ENCODE data around the gene SLC34A3. TPM values are rescaled to one million over a fixed set of nuclear protein-coding genes. Genes with fewer than 3 reads are reported as not detected.

The SLC34A3 gene
- total and polyA plus RNA-seq, 2 donors (not counting 3 experiments of a cell fraction or from before 2014, with no cell fraction given) = not detected

DNA sequence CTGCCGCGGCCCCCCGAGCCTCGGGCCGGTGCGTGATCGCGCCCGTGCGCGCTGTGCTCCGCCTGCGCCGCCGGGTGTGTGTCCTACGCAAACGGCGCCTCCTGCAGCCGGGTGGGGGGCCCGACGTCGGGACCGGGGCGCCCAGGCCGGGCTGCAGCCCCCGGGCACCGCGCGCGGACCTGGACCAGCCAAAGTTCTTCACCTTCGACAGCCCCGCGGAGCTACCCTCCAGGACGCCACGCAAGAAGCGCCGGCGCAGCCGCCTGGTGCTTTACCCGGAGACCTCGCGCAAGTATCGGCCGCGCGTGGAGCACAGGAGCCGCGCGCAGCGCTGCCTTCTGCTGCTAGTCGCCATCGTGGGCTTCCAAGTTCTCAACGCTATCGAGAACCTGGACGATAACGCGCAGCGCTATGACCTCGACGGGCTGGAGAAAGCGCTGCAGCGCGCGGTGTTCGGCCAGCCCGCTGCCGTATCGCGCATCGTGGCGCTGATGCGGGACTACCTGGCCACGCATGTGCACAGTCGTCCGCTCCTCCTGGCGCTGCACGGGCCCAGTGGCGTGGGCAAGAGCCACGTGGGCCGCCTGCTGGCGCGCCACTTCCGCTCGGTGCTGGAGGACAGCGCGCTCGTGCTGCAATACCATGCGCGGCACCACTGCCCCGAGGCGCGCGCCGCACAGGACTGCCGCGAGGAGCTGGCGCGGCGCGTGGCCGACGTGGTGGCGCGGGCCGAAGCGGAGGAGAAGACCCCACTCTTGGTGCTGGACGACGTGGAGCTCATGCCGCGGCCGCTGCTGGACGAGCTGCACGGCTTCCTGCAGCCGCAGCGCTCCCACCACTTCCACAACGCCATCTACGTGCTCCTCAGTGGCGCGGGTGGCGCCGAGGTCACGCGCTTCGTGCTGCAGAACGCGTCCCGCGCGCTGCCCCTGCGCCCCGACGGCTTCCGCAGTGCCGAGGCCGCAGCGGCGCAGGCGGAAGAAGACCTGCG lies 48.3 kb downstream of the SLC34A3 start:
- H2AFZ ChIP-seq (ENCODE audit: low read depth, low read length) = no peak overlapping the region
- dilution Hi-C loops (cut with MboI; ENCODE audit: extremely low pct_ligation_motif_present, low sequenced_read_pairs) = no loop called here
- DNase-seq (ENCODE audit: low read depth, low spot score) (no peak), FAIRE-seq (no peak)
- peak overlapping the region; percentile 91 for H3K27ac ChIP-seq (ENCODE audit: insufficient read depth, low read depth, low read length)
- no peaks in the 10 kb centered on the region for H3K9me1 ChIP-seq (replicated peaks; ENCODE audit: control insufficient read depth, extremely low read depth, insufficient read depth, low read length)
- H3K9me3 ChIP-seq (replicated peaks; ENCODE audit: control insufficient read depth, insufficient read depth, low read length) = no peaks in the 10 kb centered on the region
- POLR2A ChIA-PET = no interaction called here
- H3K4me1 ChIP-seq (ENCODE audit: control insufficient read depth, extremely low read depth, insufficient read depth, low read length) = peaks cover 28% of the 10 kb centered on the region
- peaks cover 10% of the 10 kb centered on the region in 2 experiments for H3K36me3 ChIP-seq (ENCODE audit: control insufficient read depth in 2 of 2, extremely low read depth in 1 of 2, insufficient read depth in 2 of 2, low read length in 2 of 2)
- peaks cover 42% of the 10 kb centered on the region for H3K79me2 ChIP-seq (ENCODE audit: control insufficient read depth, insufficient read depth, low read length)
- CTCF ChIA-PET = interaction anchor here (1.1 to 2.7 kb wide), 3 partner anchors 8 to 23 kb away, joined by 4 to 23 read pairs (median 4); partner anchors contain the start of gene NRARP
- peak overlapping the region; percentile 79 for H3K9ac ChIP-seq (replicated peaks; ENCODE audit: extremely low read depth, insufficient read depth, low read length)
- intact Hi-C loops (cut with micrococcal nuclease) = no loop called here
- no peaks in the 10 kb centered on the region for H4K20me1 ChIP-seq (replicated peaks; ENCODE audit: control insufficient read depth, extremely low read depth, insufficient read depth, low read length)
- H3K4me2 ChIP-seq (ENCODE audit: insufficient read depth, low read length) = peak overlapping the region; percentile 52
- H3K4me3 ChIP-seq (replicated peaks in 1 of 3; ENCODE audit: insufficient read depth in 1 of 3, low read depth in 1 of 3, low read length in 3 of 3) = peak overlapping the region; percentile 39 to 60 (median 51)
- no peak for TF ChIP-seq MYC (IDR thresholded peaks at IDR 0.05; ENCODE audit: low read depth, low read length)
- no peak for TF ChIP-seq GATA2 (IDR thresholded peaks at IDR 0.05; ENCODE audit: insufficient read depth, insufficient read length, low read depth, low read length)
- TF ChIP-seq, protein P1, sequence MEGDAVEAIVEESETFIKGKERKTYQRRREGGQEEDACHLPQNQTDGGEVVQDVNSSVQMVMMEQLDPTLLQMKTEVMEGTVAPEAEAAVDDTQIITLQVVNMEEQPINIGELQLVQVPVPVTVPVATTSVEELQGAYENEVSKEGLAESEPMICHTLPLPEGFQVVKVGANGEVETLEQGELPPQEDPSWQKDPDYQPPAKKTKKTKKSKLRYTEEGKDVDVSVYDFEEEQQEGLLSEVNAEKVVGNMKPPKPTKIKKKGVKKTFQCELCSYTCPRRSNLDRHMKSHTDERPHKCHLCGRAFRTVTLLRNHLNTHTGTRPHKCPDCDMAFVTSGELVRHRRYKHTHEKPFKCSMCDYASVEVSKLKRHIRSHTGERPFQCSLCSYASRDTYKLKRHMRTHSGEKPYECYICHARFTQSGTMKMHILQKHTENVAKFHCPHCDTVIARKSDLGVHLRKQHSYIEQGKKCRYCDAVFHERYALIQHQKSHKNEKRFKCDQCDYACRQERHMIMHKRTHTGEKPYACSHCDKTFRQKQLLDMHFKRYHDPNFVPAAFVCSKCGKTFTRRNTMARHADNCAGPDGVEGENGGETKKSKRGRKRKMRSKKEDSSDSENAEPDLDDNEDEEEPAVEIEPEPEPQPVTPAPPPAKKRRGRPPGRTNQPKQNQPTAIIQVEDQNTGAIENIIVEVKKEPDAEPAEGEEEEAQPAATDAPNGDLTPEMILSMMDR (IDR thresholded peaks at IDR 0.05; ENCODE audit: extremely low read depth in 1 of 2, insufficient read depth in 1 of 2, low read depth in 1 of 2, low read length in 2 of 2) = no peak
- TF ChIP-seq, protein P2, sequence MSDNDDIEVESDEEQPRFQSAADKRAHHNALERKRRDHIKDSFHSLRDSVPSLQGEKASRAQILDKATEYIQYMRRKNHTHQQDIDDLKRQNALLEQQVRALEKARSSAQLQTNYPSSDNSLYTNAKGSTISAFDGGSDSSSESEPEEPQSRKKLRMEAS (IDR thresholded peaks at IDR 0.05; ENCODE audit: insufficient read depth, insufficient read length) = no peak
- no peak for TF ChIP-seq POLR2AphosphoS5 (IDR thresholded peaks at IDR 0.05; ENCODE audit: insufficient read depth, low read depth, low read length)
- TF ChIP-seq POLR2A (IDR thresholded peaks at IDR 0.05; ENCODE audit: low read depth, low read length) = no peak
- TF ChIP-seq JUN (IDR thresholded peaks at IDR 0.05; ENCODE audit: borderline replicate concordance, insufficient read depth, insufficient read length, low read depth) = no peak
- TF ChIP-seq EZH2 (IDR thresholded peaks at IDR 0.05; ENCODE audit: borderline replicate concordance, low read depth, low read length, severe bottlenecking) = no peak
- no peak for TF ChIP-seq FOS (IDR thresholded peaks at IDR 0.05; ENCODE audit: borderline replicate concordance, insufficient read depth, low read length)
- H3K27me3 ChIP-seq (ENCODE audit: control insufficient read depth in 2 of 2, insufficient read depth in 2 of 2, low read length in 2 of 2) = no peaks in the 10 kb centered on the region
- no TSS peak for BruUV-seq (replicated peaks)
